Prostate gland (tissue), 2 donors: ENCODE data around the gene ARHGEF25.

Experiments
- POLR2A ChIP-seq: fragments of 450-650 bp; IDR thresholded peaks from one replicate; pipeline ENCODE4 v1.6.1; 2016; ENCODE audit warnings: antibody characterized with exemption, mild to moderate bottlenecking
- TF ChIP-seq, protein P1 (sequence below), 4 experiments: fragments of 200-600 bp in 2 of 4; fragments of 450-650 bp in 2 of 4; sonication (generic) in 2 of 4; IDR thresholded peaks; 1 replicate in 3 of 4; 2 replicates in 1 of 4; pipeline ENCODE4 v1.5.1; 2016 to 2019; ENCODE audit warnings: antibody characterized with exemption in 4 of 4, mild to moderate bottlenecking in 2 of 4, moderate library complexity in 2 of 4

DNA sequence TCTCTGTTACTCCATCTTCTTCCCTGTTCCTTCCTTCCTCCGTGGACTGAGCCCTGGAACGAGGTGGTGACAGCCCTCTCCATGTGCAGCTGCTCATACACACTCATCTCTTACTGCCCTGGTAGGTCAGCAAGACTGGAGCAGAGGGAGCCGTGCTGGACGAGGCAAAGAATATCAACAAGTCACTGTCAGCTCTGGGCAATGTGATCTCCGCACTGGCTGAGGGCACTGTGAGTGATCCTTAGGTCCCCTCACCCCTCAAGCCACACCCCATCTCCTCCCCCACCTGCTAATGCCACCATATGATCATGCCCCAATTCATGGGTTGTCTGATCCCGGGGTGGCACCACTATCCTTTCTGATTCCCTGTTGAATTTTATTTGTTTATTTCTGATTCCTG, 42.4 kb upstream of the ARHGEF25 start:
- TF ChIP-seq, protein P1, sequence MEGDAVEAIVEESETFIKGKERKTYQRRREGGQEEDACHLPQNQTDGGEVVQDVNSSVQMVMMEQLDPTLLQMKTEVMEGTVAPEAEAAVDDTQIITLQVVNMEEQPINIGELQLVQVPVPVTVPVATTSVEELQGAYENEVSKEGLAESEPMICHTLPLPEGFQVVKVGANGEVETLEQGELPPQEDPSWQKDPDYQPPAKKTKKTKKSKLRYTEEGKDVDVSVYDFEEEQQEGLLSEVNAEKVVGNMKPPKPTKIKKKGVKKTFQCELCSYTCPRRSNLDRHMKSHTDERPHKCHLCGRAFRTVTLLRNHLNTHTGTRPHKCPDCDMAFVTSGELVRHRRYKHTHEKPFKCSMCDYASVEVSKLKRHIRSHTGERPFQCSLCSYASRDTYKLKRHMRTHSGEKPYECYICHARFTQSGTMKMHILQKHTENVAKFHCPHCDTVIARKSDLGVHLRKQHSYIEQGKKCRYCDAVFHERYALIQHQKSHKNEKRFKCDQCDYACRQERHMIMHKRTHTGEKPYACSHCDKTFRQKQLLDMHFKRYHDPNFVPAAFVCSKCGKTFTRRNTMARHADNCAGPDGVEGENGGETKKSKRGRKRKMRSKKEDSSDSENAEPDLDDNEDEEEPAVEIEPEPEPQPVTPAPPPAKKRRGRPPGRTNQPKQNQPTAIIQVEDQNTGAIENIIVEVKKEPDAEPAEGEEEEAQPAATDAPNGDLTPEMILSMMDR (IDR thresholded peaks at IDR 0.05), result no peak
- TF ChIP-seq POLR2A, result no peak
